ENCODE results near the gene ASPSCR1.

DNA sequence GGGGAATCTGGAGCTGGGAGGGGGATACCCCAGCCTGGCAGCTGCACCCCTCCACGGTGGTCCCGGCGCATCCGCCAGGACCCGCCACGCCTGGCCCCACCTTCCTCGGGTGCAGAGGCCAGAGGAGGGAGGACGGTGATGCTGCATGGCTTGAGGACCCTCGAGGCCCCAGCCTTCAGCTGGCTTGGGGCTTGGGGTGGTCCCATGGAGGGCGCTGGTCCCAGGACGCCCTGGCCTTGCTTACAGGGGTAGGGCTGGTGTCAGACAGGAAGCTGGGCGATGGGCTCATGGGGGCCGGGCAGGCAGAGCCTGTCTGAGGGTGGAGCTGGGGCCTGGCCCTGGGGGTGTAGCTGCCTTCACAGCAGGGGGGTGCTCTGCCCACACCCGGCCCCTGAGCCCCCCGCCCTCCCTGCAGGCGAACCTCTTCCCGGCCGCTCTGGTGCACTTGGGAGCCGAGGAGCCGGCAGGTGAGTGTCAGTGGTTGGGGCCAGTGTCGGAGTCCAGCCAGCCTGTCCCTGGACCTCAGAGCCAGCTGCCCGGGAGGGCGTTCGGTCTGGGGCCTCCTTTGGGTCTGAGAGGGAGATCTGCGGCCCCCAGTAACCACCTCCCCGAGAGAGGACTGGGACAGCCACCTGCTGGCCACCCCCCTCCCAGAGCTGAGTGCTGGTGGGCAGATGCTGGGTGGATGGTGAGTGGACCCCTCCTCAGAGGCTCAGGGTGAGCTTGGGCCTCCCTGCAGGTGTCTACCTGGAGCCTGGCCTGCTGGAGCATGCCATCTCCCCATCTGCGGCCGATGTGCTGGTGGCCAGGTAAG is 38.8 kb downstream of the ASPSCR1 start:
- TF ChIP-seq MAX (IDR thresholded peaks at IDR 0.05) (no peak), EZH2 (IDR thresholded peaks at IDR 0.05) (no peak), POLR2AphosphoS5 (IDR thresholded peaks at IDR 0.05; ENCODE audit: low read depth, low read length) (no peak), JUND (IDR thresholded peaks at IDR 0.05) (no peak), POLR2A (IDR thresholded peaks at IDR 0.05; ENCODE audit: borderline replicate concordance, extremely low read depth, insufficient read depth, insufficient read length) (no peak), SP1 (IDR thresholded peaks at IDR 0.05; ENCODE audit: low read depth) (no peak)
- TF ChIP-seq, protein P1, sequence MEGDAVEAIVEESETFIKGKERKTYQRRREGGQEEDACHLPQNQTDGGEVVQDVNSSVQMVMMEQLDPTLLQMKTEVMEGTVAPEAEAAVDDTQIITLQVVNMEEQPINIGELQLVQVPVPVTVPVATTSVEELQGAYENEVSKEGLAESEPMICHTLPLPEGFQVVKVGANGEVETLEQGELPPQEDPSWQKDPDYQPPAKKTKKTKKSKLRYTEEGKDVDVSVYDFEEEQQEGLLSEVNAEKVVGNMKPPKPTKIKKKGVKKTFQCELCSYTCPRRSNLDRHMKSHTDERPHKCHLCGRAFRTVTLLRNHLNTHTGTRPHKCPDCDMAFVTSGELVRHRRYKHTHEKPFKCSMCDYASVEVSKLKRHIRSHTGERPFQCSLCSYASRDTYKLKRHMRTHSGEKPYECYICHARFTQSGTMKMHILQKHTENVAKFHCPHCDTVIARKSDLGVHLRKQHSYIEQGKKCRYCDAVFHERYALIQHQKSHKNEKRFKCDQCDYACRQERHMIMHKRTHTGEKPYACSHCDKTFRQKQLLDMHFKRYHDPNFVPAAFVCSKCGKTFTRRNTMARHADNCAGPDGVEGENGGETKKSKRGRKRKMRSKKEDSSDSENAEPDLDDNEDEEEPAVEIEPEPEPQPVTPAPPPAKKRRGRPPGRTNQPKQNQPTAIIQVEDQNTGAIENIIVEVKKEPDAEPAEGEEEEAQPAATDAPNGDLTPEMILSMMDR (IDR thresholded peaks at IDR 0.05 in 2 of 3, conservative IDR thresholded peaks at IDR 0.05 in 1 of 3; ENCODE audit: borderline replicate concordance in 1 of 3, insufficient read depth in 1 of 3, low read depth in 2 of 3, low read length in 2 of 3), result no peak

Measured in HCT116 (cell line).